Mesothelial cell of epicardium (in vitro differentiated cells): ENCODE results near the gene LAPTM4A. TPM values are rescaled to one million over a fixed set of nuclear protein-coding genes. Genes with fewer than 3 reads are reported as not detected.

Experiments
- DNase-seq, 2 experiments: peaks; one replicate each; pipeline ENCODE4 v3.0.0; 2021; ENCODE audit warnings: low spot score in 2 of 2; ENCODE audit not compliant: unreplicated experiment in 2 of 2
- H3K27ac Mint-ChIP-seq: 2 replicates; pipeline ENCODE4 v1.8.0; 2021; ENCODE audit warnings: mixed read lengths
- H3K27me3 Mint-ChIP-seq: 2 replicates; pipeline ENCODE4 v1.8.0; 2021; ENCODE audit warnings: low read depth, mixed read lengths
- H3K36me3 Mint-ChIP-seq: 2 replicates; pipeline ENCODE4 v1.8.0; 2021; ENCODE audit warnings: mixed read lengths
- H3K4me1 Mint-ChIP-seq: 2 replicates; pipeline ENCODE4 v1.8.0; 2021; ENCODE audit warnings: mixed read lengths
- H3K4me3 Mint-ChIP-seq: 2 replicates; pipeline ENCODE4 v1.8.0; 2021; ENCODE audit warnings: mild to moderate bottlenecking, moderate library complexity, mixed read lengths
- H3K9me3 Mint-ChIP-seq: 2 replicates; pipeline ENCODE4 v1.8.0; 2021; ENCODE audit warnings: mixed read lengths
- total RNA-seq: library from RNA; stranded (reverse); gene quantifications from 3 replicates; pipeline ENCODE4 v1.2.1, GENCODE V29; 2021
- TF ChIP-seq, protein P1 (sequence below): fragments of 200-600 bp; sonication (generic); IDR thresholded peaks from one replicate; pipeline ENCODE4 v1.5.0; 2021; ENCODE audit warnings: antibody characterized with exemption; ENCODE audit not compliant: unreplicated experiment

Gene LAPTM4A
- total RNA-seq, 1 donor from 2014 or later = 216 TPM

DNA sequence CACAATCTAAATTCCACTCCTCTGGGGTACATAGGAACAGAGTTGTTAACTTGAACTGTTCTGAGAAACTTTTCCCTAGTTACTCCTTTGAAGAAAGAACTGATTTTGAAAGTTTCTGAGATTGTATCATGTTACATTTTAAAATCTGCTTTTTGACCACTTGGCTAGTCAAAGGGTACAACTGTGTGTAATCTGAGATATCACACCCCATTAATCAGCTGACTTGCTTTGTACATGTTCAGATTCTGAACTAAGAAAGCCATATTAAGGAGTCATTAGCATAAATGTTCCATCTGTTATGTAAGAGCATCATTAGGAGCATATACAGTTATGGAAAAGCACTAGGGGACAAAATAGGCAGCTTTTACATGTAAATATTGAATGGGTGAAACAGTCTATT is 57.7 kb downstream of the LAPTM4A start:
- peaks cover 24% of the 10 kb centered on the region for H3K4me1 Mint-ChIP-seq
- H3K36me3 Mint-ChIP-seq = no peaks in the 10 kb centered on the region
- DNase-seq = no peak
- no peak overlapping the region for H3K27ac Mint-ChIP-seq
- no peak overlapping the region for H3K4me3 Mint-ChIP-seq
- H3K9me3 Mint-ChIP-seq = no peaks in the 10 kb centered on the region
- H3K27me3 Mint-ChIP-seq = no peaks in the 10 kb centered on the region
- TF ChIP-seq, protein P1, sequence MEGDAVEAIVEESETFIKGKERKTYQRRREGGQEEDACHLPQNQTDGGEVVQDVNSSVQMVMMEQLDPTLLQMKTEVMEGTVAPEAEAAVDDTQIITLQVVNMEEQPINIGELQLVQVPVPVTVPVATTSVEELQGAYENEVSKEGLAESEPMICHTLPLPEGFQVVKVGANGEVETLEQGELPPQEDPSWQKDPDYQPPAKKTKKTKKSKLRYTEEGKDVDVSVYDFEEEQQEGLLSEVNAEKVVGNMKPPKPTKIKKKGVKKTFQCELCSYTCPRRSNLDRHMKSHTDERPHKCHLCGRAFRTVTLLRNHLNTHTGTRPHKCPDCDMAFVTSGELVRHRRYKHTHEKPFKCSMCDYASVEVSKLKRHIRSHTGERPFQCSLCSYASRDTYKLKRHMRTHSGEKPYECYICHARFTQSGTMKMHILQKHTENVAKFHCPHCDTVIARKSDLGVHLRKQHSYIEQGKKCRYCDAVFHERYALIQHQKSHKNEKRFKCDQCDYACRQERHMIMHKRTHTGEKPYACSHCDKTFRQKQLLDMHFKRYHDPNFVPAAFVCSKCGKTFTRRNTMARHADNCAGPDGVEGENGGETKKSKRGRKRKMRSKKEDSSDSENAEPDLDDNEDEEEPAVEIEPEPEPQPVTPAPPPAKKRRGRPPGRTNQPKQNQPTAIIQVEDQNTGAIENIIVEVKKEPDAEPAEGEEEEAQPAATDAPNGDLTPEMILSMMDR = no peak

DNA sequence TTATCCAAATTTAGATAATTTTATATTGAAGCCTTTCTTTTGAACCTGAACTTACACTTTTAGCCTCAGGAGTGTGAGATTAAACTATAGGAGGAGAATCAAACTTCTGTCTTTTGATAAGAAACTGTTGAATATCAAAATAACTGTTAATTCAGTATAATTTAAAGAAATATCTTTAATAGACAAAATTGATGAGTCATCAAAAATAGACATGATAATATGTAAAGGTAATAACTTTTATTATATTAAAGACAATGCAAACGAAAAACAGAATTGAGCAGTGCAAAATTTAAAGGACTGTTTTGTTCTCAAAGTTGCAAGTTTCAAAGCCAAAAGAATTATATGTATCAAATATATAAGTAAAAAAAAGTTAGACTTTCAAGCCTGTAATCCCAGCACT is 59.5 kb downstream of the LAPTM4A start:
- no peaks in the 10 kb centered on the region for H3K9me3 Mint-ChIP-seq
- no peak overlapping the region for H3K4me3 Mint-ChIP-seq
- H3K27ac Mint-ChIP-seq = no peak overlapping the region
- peaks cover 3% of the 10 kb centered on the region for H3K36me3 Mint-ChIP-seq
- TF ChIP-seq, protein P1 = no peak
- DNase-seq = no peak
- H3K4me1 Mint-ChIP-seq = peaks cover 32% of the 10 kb centered on the region
- no peaks in the 10 kb centered on the region for H3K27me3 Mint-ChIP-seq

- Mint-ChIP-seq H3K4me3 (peak overlapping the region; percentile 89), H3K27me3 (no peaks in the 10 kb centered on the region), H3K9me3 (no peaks in the 10 kb centered on the region), H3K36me3 (peaks cover 10% of the 10 kb centered on the region), H3K27ac (peak overlapping the region; percentile 85), H3K4me1 (peaks cover 32% of the 10 kb centered on the region)
- no peak for DNase-seq
- TF ChIP-seq, protein P1 = no peak
These were observed 61.1 kb downstream of the LAPTM4A start for GRCh38 chr2:19990416-19990728.

DNA sequence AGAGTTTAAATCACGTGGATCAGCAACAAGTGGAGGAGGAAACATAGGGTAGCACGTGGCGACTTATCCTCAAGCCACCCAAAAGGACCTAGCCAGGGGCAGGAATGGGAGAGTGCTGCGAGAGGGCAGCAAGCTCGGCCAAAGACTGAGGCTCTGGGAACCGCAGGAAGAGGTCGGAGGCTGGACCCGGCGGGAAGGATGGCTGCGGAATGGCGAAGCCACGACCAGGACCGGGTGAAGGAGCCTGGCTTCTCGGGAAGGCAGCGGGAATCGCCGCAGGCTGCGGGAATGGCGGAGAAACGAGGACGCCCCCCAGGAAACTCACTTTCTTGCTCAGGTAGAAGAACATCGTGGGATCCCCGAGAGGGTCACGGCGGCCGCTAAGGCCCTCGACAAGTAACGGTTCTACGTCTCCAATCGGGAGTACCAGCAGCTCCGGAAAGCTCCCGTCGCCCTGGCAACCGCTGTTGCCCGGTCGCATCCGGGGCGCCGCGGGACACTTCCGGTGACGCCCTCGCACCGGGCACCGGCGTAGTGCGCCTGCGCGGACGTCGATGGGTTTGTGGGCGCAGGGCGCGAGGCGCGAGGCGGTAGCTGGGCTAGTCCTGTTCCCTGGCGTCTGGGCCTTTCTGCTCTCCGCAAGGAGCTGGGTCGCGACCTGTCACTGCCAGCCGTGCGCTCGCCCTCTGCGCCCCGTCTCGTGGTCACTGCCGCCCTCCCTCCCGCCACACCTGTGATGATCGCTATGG is 61.6 kb downstream of the LAPTM4A start, which contains the start of gene WDR35:
Gene WDR35 (minus strand): TSS at position 439 of the 749 bp plus-strand sequence. CDS start 90 bp downstream, at position 349.
- Mint-ChIP-seq H3K4me3 (peak within 1 kb of the TSS; percentile 89), H3K27ac (peak within 1 kb of the TSS; percentile 85), H3K9me3 (no peaks in the 10 kb centered on the region), H3K36me3 (peaks cover 10% of the 10 kb centered on the region), H3K4me1 (peaks cover 32% of the 10 kb centered on the region), H3K27me3 (no peaks in the 10 kb centered on the region)
- TF ChIP-seq, protein P1 = no peak
- peak; percentile 89 to 95 for DNase-seq

- H3K36me3 Mint-ChIP-seq = peaks cover 12% of the 10 kb centered on the region
These were observed 62.1 kb downstream of the LAPTM4A start for GRCh38 chr2:19989342-19989666.

More at GRCh38 chr2:19989342-19989666, 62.1 kb downstream of the LAPTM4A start:
- no peak for DNase-seq
- peaks cover 32% of the 10 kb centered on the region for H3K4me1 Mint-ChIP-seq
- peak overlapping the region; percentile 85 for H3K27ac Mint-ChIP-seq
- peak overlapping the region; percentile 89 for H3K4me3 Mint-ChIP-seq
- TF ChIP-seq, protein P1 = no peak
- no peaks in the 10 kb centered on the region for H3K27me3 Mint-ChIP-seq
- no peaks in the 10 kb centered on the region for H3K9me3 Mint-ChIP-seq
